Left lung (tissue), 10 donors: Measurements from ENCODE around the gene ST8SIA2. TPM values are rescaled to one million over a fixed set of nuclear protein-coding genes. Genes with fewer than 3 reads are reported as not detected.

Experiments used
- ATAC-seq: fragments of 200-7000 bp; cut with Tn5 transposase; one replicate; pipeline ENCODE4 v1.9.1; 2020; ENCODE audit warnings: moderate library complexity
- DNase-seq, 4 donors: peaks; one replicate each; pipeline ENCODE4 v3.0.0-alpha.2; 2013 to 2020
- H3K27ac ChIP-seq, 2 donors: fragments of 200-600 bp; sonication (generic) in 1 of 2; one replicate each; pipeline versions ENCODE4 v1.5.0 to v1.8.0; 2020 to 2021
- H3K27me3 ChIP-seq, 2 donors: fragments of 200-600 bp; sonication (generic) in 1 of 2; one replicate each; pipeline versions ENCODE4 v1.5.0 to v1.8.0; 2020 to 2021
- H3K36me3 ChIP-seq, 2 donors: fragments of 200-600 bp; sonication (generic) in 1 of 2; one replicate each; pipeline versions ENCODE4 v1.5.0 to v1.8.0; 2020 to 2021
- H3K4me1 ChIP-seq, 2 donors: fragments of 200-600 bp; one replicate each; pipeline ENCODE4 v1.8.0; 2021
- H3K4me3 ChIP-seq, 2 donors: fragments of 200-600 bp; sonication (generic) in 1 of 2; one replicate each; pipeline versions ENCODE4 v1.5.0 to v1.8.0; 2020 to 2021; ENCODE audit warnings: mild to moderate bottlenecking in 1 of 2
- H3K9me3 ChIP-seq, 2 donors: fragments of 200-600 bp; sonication (generic) in 1 of 2; one replicate each; pipeline versions ENCODE4 v1.5.0 to v1.8.0; 2020 to 2021
- intact Hi-C, 2 donors: fragments of 100-400 bp; cut with DNase I; formaldehyde crosslinking; loops; one replicate each; pipeline versions ENCODE4 v1.11.2 to v1.14.2; 2022
- polyA plus RNA-seq, 6 donors: library from polyadenylated mRNA; unstranded; fragments of 120-200 nt; gene quantifications; one replicate each; pipeline ENCODE4 v1.2.1, GENCODE V29; 2013; ENCODE audit not compliant: insufficient read length in 6 of 6
- total RNA-seq, 2 donors: library from RNA; stranded (reverse); fragmentation: NEBNext Ultra II Directional; extraction: Animal tissue kit (Norgen Biotek cat#: 25700); gene quantifications; one replicate each; pipeline ENCODE4 v1.2.1, GENCODE V29; 2021
- TF ChIP-seq, protein P1 (sequence below), 2 donors: fragments of 200-600 bp; sonication (generic) in 1 of 2; IDR thresholded peaks; one replicate each; pipeline versions ENCODE4 v1.5.0 to v1.8.0; 2021; ENCODE audit warnings: antibody characterized with exemption in 2 of 2
- donor health status: DM: no; HTN: yes; CAD: no.
- donor health status: DM: no; HTN: no; CAD: no.

ST8SIA2 gene
- total and polyA plus RNA-seq, 8 donors: 0.50 to 6.1 (median 4.7) TPM; not detected in 1

DNA sequence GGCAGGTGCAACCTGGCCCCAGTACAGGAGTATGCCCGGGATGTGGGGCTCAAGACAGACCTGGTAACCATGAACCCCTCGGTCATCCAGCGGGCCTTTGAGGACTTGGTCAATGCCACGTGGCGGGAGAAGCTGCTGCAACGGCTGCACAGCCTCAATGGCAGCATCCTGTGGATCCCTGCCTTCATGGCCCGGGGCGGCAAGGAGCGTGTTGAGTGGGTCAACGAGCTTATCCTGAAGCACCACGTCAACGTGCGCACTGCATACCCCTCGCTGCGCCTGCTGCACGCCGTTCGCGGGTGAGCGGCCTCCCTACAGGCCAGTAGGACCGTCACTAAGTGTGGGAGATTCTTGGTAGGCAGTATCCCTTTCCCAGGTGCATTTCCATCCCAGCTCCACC, 51.0 kb downstream of the ST8SIA2 start:
- no peak overlapping the region for H3K4me3 ChIP-seq
- TF ChIP-seq, protein P1, sequence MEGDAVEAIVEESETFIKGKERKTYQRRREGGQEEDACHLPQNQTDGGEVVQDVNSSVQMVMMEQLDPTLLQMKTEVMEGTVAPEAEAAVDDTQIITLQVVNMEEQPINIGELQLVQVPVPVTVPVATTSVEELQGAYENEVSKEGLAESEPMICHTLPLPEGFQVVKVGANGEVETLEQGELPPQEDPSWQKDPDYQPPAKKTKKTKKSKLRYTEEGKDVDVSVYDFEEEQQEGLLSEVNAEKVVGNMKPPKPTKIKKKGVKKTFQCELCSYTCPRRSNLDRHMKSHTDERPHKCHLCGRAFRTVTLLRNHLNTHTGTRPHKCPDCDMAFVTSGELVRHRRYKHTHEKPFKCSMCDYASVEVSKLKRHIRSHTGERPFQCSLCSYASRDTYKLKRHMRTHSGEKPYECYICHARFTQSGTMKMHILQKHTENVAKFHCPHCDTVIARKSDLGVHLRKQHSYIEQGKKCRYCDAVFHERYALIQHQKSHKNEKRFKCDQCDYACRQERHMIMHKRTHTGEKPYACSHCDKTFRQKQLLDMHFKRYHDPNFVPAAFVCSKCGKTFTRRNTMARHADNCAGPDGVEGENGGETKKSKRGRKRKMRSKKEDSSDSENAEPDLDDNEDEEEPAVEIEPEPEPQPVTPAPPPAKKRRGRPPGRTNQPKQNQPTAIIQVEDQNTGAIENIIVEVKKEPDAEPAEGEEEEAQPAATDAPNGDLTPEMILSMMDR (IDR thresholded peaks at IDR 0.05): no peak
- no peaks in the 10 kb centered on the region for H3K27me3 ChIP-seq
- H3K36me3 ChIP-seq: no peaks in the 10 kb centered on the region
- H3K27ac ChIP-seq: no peak overlapping the region
- no peak for ATAC-seq
- DNase-seq: no peak
- intact Hi-C loops: no loop called here
- no peaks in the 10 kb centered on the region for H3K4me1 ChIP-seq
- H3K9me3 ChIP-seq: no peaks in the 10 kb centered on the region

DNA sequence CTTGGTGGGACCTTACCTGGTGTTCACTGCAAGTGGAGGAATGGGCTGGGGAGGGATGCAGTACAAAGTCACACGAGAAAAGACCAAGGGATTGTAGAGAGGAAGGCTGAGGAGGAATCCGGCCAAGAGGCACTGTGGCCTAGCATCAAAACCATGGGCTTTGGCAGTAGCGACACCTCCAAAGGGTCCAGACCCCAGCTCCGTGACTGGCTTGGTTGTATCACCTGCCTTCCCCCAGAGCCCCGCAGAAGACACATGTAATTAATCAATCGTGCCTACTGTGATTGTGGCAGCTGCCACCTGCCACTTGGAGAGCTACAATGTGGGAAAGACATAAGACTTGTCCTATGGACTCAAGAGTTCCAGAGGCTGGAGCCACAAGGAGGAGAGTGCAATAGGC, 54.7 kb downstream of the ST8SIA2 start:
- no peaks in the 10 kb centered on the region for H3K27me3 ChIP-seq
- no peaks in the 10 kb centered on the region for H3K9me3 ChIP-seq
- H3K4me1 ChIP-seq: no peaks in the 10 kb centered on the region
- H3K27ac ChIP-seq: no peak overlapping the region
- intact Hi-C loops: no loop called here
- DNase-seq (no peak), ATAC-seq (no peak)
- TF ChIP-seq, protein P1 (IDR thresholded peaks at IDR 0.05): no peak
- no peaks in the 10 kb centered on the region for H3K36me3 ChIP-seq
- H3K4me3 ChIP-seq: no peak overlapping the region

DNA sequence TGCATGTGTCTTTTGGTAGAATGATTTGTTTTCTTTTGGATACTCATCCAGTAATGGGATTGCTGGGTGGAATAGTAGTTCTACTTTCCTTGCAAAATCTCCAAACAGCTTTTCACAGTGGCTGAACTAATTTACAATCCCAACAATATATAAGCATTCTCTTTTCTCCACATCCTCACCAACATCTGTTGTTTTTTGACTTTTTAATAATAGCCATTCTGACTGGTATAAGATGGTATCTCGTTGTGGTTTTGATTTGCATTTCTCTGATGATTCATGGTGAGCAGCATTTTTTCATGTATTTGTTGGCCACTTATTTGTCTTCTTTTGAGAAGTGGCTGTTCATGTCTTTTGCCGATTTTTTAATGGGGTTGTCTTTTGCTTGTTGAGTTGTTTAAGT, 55.8 kb downstream of the ST8SIA2 start:
- Histone ChIP-seq H3K27ac (no peak overlapping the region), H3K36me3 (no peaks in the 10 kb centered on the region), H3K27me3 (no peaks in the 10 kb centered on the region), H3K4me1 (no peaks in the 10 kb centered on the region), H3K4me3 (no peak overlapping the region), H3K9me3 (no peaks in the 10 kb centered on the region)
- DNase-seq (no peak), ATAC-seq (no peak)
- intact Hi-C loops: no loop called here
- TF ChIP-seq, protein P1 (IDR thresholded peaks at IDR 0.05): no peak

DNA sequence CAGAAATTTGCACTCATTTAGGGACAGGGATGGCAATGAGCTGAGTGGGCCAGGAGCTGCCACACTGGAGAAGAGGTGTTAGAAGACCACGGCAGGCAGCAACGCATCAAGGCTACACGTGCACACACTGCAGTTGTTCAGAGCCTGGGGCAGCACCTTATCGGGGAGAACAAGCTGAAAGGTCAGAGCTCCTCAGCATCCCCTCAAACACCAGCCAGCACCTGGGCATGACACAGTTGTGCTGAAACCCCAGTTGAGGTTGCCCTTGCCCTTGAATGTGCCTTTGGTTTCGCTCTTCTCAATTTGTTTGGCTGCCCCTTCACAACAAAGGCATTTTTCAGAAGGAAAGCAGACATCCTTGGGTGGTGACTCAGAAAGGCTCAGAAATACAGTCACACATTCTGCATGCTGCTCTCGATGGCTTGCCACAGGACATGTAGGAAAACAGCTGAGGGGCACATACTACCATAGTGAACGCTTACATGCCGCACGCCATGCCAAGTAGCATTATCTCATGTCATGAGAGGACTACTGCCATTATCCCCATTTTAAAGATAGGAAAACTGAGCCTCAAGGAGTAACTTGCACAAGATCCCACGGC, 57.6 kb downstream of the ST8SIA2 start:
- Histone ChIP-seq H3K36me3 (no peaks in the 10 kb centered on the region), H3K4me1 (no peaks in the 10 kb centered on the region), H3K4me3 (no peak overlapping the region), H3K27me3 (no peaks in the 10 kb centered on the region), H3K27ac (no peak overlapping the region), H3K9me3 (no peaks in the 10 kb centered on the region)
- intact Hi-C loops: no loop called here
- TF ChIP-seq, protein P1 (IDR thresholded peaks at IDR 0.05): no peak
- ATAC-seq (no peak), DNase-seq (no peak)

DNA sequence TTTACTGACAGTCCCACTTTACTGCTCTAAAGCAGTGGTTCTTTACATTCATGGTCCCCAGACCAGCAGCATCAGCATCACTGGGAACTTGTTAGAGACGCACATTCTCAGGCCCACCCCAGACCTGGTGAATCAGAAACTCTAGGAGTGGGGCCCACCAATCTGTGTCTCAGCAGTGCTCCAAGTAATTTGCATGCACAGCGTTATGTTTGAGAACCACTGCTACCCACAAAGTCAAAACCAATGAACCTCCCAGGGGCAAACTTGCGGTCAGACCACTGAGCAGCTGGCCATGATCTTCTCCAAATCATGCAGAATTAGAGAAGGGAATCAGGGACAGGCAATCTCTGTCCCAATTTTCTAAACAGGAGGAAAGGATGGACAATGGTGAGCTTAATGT, 58.5 kb downstream of the ST8SIA2 start:
- ATAC-seq (no peak), DNase-seq (no peak)
- Histone ChIP-seq H3K27ac (no peak overlapping the region), H3K9me3 (no peaks in the 10 kb centered on the region), H3K36me3 (no peaks in the 10 kb centered on the region), H3K4me3 (no peak overlapping the region), H3K27me3 (no peaks in the 10 kb centered on the region), H3K4me1 (no peaks in the 10 kb centered on the region)
- intact Hi-C loops: no loop called here
- TF ChIP-seq, protein P1 (IDR thresholded peaks at IDR 0.05): no peak
